Thyroid gland (tissue), 4 donors: ENCODE measurements around the gene GATAD2A. TPM values are rescaled to one million over a fixed set of nuclear protein-coding genes. Genes with fewer than 3 reads are reported as not detected.
A peak's percentile ranks its signal among the peaks of the same experiment; 100 is the strongest.

ENCODE experiments used
- DNase-seq, 2 donors: peaks; one replicate each; pipeline ENCODE4 v3.0.0-alpha.2; 2019
- H3K27ac ChIP-seq, 3 donors: fragments of 200-600 bp; sonication (generic); 1 replicate in 2 of 3; 2 replicates in 1 of 3; pipeline ENCODE4 v1.5.1; 2016 to 2019; ENCODE audit warnings: mild to moderate bottlenecking in 1 of 3, moderate library complexity in 1 of 3
- H3K27me3 ChIP-seq: fragments of 200-600 bp; sonication (generic); one replicate; pipeline ENCODE4 v1.5.1; 2019
- H3K36me3 ChIP-seq, 2 donors: fragments of 200-600 bp; sonication (generic); one replicate each; pipeline ENCODE4 v1.5.1; 2016 to 2019
- H3K4me1 ChIP-seq, 2 donors: fragments of 200-600 bp; sonication (generic); one replicate each; pipeline ENCODE4 v1.5.1; 2017 to 2019
- H3K4me3 ChIP-seq, 3 donors: fragments of 200-600 bp; sonication (generic); replicated peaks in 1 of 3; 1 replicate in 2 of 3; 2 replicates in 1 of 3; pipeline ENCODE4 v1.5.1; 2016; ENCODE audit warnings: mild to moderate bottlenecking in 1 of 3
- H3K9me3 ChIP-seq: fragments of 200-600 bp; sonication (generic); one replicate; pipeline ENCODE4 v1.5.1; 2017
- CTCF ChIP-seq, 6 experiments: fragments of 200-600 bp in 3 of 6; fragments of 450-650 bp in 3 of 6; sonication (generic) in 3 of 6; IDR thresholded peaks; one replicate each; pipeline ENCODE4 v1.5.1; 2016 to 2019; ENCODE audit warnings: antibody characterized with exemption in 6 of 6, mild to moderate bottlenecking in 2 of 6, inconsistent platforms in 1 of 6, moderate library complexity in 1 of 6
- POLR2A ChIP-seq, 2 donors: fragments of 450-650 bp; IDR thresholded peaks; one replicate each; pipeline ENCODE4 v1.6.1; 2017; ENCODE audit warnings: antibody characterized with exemption in 2 of 2, mild to moderate bottlenecking in 2 of 2, moderate library complexity in 1 of 2
- WGBS, 2 donors: methylation state at CpG; one replicate each; pipeline ENCODE4 v1.1.5; 2017; 5-methylcytosine and 5-hydroxymethylcytosine counted together
- intact Hi-C: fragments of 100-400 bp; cut with DNase I; formaldehyde crosslinking; loops from one replicate; pipeline ENCODE4 v1.15.1; 2023
- total RNA-seq, 4 donors: library from RNA; depleted of rRNA; stranded (reverse); fragments of >200 nt; gene quantifications; one replicate each; pipeline ENCODE4 v1.2.3, GENCODE V29; 2016

GATAD2A gene
- total RNA-seq, 4 donors from 2014 or later = 33.2 to 82.4 (median 51.8) TPM

GRCh38 chr19:19384486-19384885 is 21.0 kb upstream of the GATAD2A start:
- H3K4me3 ChIP-seq = peak overlapping the region in 1 of 3 donors; percentile 33
- intact Hi-C loops = loop anchor here (5.0 kb wide), 1 partner anchor 93 kb away; no protein-coding TSS in a partner anchor
- H3K36me3 ChIP-seq = no peaks in the 10 kb centered on the region
- no peak for DNase-seq
- WGBS, 2 donors = 65 to 71% methylated on average over 13 of the region's 13 CpGs
- TF ChIP-seq POLR2A (IDR thresholded peaks at IDR 0.05) (no peak), CTCF (IDR thresholded peaks at IDR 0.05) (no peak)
- peaks cover 36 to 42% of the 10 kb centered on the region in 2 donors for H3K4me1 ChIP-seq
- H3K27ac ChIP-seq = no peak overlapping the region
- no peaks in the 10 kb centered on the region for H3K27me3 ChIP-seq
- no peaks in the 10 kb centered on the region for H3K9me3 ChIP-seq

DNA sequence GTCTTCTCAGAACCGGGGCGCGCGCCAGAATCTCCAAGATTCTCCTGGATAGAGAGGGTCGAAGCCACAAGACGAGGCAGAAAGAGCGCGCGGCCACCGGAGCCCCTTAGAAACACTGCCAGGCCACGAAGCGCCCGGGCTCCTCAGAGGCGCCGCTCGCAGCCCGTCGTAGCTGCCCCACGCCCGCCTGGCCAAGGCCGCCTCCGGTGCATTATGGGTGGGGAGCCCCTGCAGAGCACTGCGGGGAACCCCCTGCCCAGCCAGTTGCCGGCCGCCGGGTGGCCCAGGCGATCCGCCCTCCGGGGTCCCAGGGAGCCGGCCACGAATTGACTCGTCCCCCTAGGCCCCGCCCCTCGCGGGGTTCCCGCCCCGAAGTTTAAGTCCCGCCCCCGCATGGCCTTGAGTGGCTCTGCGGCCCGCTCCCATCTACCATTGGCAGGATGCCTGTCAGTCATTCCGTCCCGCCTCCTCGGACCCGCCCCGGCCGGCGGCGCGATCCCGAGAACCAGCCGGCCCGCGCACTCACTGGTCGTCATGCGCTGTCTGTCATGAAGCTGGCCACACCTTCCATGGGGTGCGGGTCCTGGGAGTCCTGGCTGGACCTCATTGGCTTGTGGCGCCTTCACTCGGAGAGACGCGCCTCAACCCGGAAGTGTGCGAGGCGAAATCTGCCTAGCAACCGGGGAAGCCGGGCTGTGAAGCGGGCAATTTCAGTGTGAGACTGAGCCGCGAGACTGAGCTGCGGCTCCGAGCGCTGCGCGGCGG is 20.2 kb upstream of the GATAD2A start:
- peak overlapping the region in 1 of 3 donors; percentile 79 for H3K4me3 ChIP-seq
- peak in 2 of 6 experiments; percentile 5 to 37 for TF ChIP-seq CTCF (IDR thresholded peaks at IDR 0.05)
- peak in 1 of 2 donors; percentile 66 for TF ChIP-seq POLR2A (IDR thresholded peaks at IDR 0.05)
- H3K27ac ChIP-seq = peak overlapping the region; percentile 9 to 78 (median 72)
- DNase-seq = peak; percentile 100
- WGBS, 2 donors = 2 to 4% methylated on average over 5 to 25 of the region's 75 CpGs
- H3K4me1 ChIP-seq = peaks cover 39 to 44% of the 10 kb centered on the region in 2 donors
- H3K27me3 ChIP-seq = no peaks in the 10 kb centered on the region
- intact Hi-C loops = no loop called here
- H3K36me3 ChIP-seq = no peaks in the 10 kb centered on the region
- no peaks in the 10 kb centered on the region for H3K9me3 ChIP-seq

DNA sequence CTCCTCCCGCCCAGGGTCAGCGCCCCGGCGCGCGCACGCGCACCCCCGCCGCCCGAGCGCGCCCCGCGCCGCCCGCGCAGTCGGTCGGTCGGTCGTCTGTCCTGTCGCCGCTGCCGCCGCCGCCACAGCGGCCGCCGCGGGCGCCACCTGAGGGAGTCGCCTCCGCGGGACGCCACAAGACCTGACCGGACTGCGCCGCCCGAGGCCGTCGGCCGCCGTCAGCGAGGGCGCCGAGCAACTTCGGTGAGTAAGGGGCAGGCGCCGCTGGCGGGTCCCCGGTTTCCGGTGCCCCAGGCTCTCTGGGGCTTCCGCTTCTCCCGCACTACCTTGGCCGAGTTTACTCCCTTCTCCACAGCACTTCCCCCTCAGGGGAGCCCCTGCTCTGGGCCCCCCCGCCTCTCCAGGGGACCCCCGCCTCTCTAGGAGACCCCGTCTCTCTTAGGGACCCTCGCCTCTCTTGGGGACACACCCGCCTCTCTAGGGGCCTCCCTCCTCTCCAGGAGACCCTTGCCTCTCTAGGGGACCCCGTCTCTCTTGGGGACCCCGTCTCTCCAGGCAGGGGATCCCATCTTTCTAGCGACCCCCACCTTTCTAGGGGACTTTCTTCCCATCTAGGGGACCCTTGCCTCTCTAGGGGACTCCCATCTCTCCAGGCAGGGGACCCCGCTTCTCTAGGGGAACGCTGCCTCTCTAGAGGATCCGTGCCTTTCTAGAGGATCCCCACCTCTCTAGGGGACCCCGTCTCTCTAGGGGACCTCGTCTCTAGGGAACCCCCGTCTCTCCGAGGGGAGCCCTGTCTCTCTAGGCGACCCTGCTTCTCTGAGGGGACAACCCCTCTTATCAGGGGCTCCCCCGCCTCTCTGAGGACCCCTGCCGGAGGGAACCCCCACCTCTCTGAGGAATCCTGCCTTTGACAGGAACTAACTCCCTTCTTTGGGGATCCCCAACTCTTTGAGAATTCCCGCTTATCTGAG is 19.3 kb upstream of the GATAD2A start:
- peak overlapping the region; percentile 56 to 87 (median 72) for H3K27ac ChIP-seq
- H3K36me3 ChIP-seq = no peaks in the 10 kb centered on the region
- H3K4me1 ChIP-seq = peaks cover 39 to 49% of the 10 kb centered on the region in 2 donors
- WGBS, 2 donors = 3 to 6% methylated on average over 17 to 35 of the region's 75 CpGs
- H3K9me3 ChIP-seq = no peaks in the 10 kb centered on the region
- no peak for DNase-seq
- intact Hi-C loops = no loop called here
- no peaks in the 10 kb centered on the region for H3K27me3 ChIP-seq
- peak; percentile 58 to 79 for TF ChIP-seq POLR2A (IDR thresholded peaks at IDR 0.05)
- no peak for TF ChIP-seq CTCF (IDR thresholded peaks at IDR 0.05)
- peak overlapping the region; percentile 64 to 79 (median 70) for H3K4me3 ChIP-seq

DNA sequence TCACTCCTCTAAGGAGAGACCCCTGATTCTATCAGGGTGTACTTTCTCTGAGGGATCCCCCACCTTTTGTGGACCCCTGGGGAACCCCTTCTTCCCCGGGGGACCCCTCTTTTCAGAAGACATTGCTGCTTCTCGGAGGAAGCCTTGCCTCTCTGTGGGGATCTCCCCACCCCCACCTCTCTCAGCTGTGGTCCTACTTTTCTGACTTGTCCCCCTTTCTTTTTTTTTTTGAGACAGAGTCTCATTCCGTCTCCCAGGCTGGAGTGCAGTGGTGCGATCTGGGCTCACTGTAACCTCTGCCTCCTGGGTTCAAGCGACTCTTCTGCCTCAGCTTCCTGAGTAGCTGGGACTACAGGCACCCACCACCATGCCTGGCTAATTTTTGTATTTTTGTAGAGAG is 18.4 kb upstream of the GATAD2A start:
- WGBS, 2 donors = 71 to 74% methylated on average over 5 of the region's 5 CpGs
- no peak for DNase-seq
- peaks cover 39 to 57% of the 10 kb centered on the region in 2 donors for H3K4me1 ChIP-seq
- H3K27ac ChIP-seq = peak overlapping the region in 2 of 3 donors; percentile 72 to 87
- no peaks in the 10 kb centered on the region for H3K9me3 ChIP-seq
- no peaks in the 10 kb centered on the region for H3K27me3 ChIP-seq
- intact Hi-C loops = no loop called here
- H3K36me3 ChIP-seq = no peaks in the 10 kb centered on the region
- peak overlapping the region in 1 of 3 donors; percentile 79 for H3K4me3 ChIP-seq
- no peak for TF ChIP-seq CTCF (IDR thresholded peaks at IDR 0.05)
- TF ChIP-seq POLR2A (IDR thresholded peaks at IDR 0.05) = no peak
